GM04504 (cell line): ENCODE data around the gene GHRH.
A peak's percentile ranks its signal among the peaks of the same experiment; 100 is the strongest.

Source experiments
- DNase-seq: peaks from one replicate; pipeline ENCODE4 v3.0.0-alpha.2; 2012; ENCODE audit warnings: low read depth

Gene GHRH

DNA sequence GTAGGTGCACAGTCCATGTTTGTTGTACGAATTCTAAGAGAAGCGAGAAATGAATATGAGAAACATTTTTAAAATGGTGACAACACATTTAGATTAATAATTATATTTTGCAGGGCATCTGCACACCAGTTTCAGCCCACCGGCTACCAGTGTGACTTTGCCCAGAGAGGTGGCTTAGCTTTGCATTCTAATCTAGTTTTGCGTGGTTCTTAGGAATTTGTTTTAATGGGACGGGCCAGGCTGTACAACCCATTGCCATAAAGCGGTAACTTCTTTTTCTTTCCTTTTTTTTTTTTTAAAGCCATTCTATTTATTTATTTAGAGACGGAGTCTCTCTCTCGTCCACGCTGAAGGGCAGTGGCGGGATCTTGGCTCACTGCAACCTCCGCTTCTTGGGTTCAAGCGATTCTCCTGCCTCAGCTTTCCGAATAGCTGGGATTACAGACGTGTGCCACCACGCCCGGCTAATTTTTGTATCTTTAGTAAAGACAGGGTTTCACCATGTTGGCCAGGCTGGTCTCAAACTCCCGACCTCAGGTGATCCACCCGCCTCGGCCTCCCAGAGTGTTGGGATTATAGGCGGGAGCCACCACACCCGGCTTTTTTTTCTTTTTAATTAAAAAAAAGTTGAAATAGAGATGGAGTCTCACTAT, 28.7 kb upstream of the GHRH start:
- no peak for DNase-seq

DNA sequence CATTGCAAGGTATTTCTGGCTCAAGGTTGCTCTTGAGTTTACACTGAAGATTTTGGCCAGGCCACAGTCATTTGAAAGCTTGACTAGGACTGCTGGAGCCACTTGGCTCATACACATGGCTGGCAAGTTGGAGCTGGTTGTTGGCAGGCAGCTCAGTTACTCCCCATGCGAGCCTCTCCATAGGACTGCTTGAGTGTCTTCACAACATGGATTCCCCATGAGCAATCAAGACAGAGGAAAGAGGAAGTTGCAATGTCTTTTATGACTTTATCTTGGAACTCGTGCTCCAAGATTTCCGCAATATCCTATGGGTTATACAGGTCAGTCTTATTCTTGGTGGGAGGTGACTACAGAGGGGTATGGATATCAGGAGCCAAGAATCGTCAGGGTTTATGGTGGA, 26.5 kb upstream of the GHRH start:
- no peak for DNase-seq

DNA sequence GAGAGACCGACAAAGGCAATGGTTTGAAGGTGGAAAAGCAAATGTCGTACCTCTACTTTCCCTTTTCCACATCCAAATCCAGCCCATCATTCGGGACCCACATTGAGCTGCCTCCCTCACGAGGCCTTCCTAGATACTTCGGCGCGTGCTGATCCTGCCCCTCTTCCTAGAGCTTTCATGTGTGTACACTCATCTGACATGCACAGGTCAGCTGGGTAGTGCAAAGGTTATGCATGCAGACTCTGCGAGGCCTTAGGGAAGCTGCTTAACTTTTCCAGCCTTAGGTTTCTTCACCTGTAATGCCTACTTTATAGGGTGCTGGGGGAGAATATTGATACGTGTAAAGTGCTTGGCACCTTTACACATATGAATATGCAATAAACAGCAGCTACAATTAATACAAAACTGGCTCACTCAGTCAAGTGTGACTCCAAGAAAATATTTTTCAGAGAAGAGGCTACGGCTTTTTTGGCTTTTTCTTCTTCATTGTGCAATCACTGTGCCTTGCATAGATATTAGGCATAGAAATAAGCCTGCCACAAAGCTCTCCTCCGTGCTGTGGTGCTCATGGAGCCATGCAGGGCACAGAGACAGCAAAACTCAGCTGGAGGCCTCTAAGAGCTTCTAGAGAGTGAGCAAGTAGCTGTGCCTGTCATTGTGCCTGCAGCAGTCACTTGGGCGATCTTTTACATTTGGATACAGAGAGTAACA, 24.2 kb upstream of the GHRH start:
- DNase-seq: no peak

DNA sequence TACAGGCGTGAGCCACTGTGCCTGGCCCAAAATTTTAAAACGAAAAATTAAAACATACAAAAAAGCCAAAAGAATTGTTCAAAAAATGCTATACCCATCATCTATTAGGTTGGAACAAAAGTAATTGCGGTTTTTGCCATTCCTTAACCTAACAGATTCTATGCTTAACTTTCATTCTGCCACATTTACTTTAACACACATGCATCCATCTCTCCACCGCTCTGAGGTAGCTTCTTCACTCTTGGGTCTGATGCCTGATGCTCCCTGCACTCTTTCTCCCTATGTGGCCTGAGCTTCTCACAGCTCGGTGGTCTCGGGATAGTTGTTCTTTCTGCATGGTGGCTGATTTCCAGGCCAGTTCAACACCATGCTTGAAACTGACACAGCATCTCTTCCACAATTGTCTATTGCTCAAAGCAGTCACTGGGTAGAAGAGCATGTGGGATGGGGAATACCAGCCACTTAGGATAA, 23.1 kb upstream of the GHRH start:
- DNase-seq: no peak

DNA sequence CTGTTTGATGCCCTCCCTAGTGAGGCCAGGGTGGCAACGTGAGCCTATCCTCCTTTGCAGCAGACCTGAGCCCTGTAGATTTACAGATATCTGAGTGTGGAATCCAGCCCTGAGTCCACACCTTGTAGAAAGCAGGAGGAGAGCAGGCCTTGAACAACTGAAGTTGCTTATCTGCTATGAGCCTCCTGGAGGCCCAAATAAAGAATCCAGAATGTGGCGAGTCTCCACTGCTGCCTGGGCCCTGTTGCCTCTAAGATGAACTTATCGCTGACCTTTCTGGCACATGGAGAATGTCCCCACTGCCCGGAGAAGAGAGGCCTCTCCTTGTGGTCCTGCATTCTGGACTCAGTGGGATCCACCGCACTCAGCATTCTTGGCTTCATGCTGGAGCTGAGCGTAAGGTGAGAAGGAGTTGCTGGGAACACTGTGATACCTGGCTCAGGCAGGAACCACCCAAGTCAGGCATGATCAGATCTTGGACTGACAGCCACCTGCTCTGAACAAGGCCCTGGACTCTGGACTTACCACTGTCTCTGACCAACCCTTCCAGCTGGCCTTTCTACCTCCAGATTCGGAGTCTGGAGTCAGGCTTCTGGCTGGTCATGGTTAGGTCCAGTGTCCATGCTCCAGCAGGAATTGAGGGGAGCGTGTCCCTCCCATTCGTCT, 22.0 kb upstream of the GHRH start:
- no peak for DNase-seq

DNA sequence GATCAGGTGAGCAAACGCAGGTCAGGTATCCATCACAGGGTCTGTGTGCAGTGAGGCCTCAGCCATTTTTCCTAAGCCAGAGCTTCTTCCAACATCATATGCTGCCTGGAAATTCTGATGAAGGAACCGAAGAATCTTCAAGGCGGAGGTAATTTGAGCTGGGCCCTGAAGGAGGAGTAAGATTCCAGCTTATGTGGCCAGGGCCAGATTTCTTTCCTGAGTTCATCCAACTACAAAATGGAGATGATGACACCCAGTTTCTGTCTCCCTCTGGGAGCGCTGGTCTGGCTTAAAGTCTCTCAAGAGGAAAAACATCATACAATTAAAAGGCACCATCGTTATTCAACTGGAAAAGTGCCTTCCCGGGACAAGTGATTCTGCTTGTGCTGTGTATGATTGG, 20.9 kb upstream of the GHRH start:
- peak; percentile 65 for DNase-seq

DNA sequence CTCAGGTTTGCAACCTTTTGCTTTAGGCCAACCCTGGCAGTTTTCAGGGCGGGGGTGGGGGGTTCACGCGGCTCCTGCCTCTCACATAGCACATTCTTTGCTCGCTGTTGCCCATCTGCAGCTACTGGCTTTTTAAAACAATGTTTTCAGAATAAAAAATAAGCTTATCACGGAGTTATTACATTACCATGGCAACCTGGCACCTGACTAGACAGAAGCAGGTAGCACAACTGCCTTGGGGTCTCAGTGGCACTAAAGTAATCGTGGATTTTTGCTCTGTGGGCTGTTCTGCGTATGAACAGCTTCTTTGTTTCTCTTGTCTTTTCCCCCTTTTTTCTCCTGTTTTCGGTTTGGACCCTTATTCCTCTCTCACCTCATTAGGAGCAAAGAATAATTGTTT, 18.8 kb upstream of the GHRH start:
- DNase-seq: no peak

DNA sequence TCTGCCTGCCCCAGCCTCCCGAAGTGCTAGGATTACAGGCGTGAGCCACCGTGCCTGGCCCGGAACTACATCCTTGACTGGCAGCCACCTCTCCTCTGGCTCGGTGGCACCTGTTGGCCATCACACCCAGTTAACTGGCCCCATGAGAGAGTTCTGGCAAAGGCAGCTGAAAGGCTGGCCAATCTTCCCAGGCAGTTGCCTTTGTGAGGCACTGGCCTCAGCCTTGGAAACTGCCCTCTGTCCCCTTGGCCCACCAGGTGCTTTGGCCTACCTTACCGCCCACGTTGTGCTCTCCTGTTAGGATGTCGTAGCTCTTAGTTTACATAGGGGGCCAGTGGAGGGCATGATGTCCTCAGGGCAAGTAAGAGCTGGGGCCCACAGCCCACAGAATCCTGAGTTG, 18.2 kb upstream of the GHRH start:
- DNase-seq: no peak

DNA sequence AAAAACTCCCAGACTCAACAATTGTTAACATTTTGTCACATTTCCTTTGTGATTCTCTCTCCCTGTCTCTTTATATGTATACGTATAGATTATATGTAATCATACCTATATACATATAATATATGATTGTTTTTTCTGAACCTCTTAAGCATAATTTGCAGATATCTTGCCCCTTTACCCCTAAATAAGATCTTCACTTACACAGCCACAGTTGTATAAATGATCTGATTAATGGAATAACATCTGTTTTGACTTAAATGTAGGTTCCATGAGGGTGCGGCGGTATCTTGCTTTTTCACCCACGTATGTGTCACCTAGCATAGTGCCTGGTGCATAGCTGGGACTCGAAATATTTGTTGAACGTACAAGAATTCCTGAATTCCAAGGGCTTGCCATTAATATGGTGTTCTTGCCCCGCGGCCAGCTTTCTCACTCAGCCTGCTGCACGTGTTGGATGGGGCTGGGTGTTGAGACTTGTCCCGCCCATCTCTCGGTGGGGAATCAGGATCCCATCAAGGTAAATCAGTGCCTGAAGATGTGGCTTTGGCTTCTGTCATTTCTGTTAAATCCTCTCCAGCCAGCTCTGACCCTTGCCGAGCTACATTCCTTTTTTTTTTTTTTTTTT, 17.5 kb upstream of the GHRH start:
- DNase-seq: no peak

DNA sequence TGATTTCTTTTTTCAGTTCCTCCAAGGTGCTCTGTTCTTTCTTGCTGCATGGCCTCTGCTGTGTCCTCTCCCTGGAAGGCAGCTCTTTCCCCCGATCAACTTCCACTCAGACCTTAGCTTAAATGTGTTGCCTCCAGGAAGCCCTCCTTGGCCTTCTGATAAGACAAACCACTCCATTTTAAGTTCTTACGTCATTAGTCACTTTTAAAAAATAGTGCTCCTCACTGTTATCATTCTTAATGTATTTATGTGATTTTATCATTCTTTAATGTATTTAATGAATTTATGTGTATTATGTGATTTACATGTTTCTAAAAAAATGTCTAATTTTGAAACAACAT, 15.6 kb upstream of the GHRH start:
- DNase-seq: no peak

DNA sequence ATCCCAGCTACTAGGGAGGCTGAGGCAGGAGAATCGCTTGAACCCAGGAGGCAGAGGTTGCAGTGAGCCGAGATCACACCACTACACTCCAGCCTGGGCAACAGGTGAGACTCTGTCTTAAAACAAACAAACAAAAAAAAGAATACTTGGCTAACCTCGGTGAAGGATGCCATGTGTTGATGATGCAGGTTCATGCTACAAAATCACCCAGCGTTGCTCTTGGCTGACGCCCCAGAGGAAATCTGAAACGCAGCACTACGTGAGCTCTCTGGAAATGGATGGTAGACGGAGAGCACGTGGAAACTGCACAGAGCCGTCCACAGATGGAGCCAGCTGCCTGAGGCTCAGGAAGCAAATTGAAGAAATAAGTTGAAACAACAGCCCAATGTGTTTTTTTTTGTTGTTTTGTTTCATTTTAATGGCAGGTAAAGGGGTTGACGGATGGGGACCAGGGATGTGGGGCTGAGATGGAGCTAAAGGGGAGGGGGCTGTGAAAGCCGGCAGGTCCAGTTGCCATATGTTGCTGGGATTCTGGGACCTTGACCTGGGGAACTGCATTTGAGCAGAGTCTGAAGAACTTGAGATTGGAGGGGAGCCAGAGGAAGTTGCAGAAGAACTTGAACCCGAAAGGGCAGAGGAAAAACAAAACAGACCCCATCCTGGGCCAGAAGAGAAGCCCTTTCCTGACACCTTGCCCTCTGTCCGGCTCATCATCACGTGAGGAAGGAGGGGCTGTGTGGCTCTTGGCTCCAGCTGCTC, 15.1 kb upstream of the GHRH start:
- peak; percentile 64 for DNase-seq

DNA sequence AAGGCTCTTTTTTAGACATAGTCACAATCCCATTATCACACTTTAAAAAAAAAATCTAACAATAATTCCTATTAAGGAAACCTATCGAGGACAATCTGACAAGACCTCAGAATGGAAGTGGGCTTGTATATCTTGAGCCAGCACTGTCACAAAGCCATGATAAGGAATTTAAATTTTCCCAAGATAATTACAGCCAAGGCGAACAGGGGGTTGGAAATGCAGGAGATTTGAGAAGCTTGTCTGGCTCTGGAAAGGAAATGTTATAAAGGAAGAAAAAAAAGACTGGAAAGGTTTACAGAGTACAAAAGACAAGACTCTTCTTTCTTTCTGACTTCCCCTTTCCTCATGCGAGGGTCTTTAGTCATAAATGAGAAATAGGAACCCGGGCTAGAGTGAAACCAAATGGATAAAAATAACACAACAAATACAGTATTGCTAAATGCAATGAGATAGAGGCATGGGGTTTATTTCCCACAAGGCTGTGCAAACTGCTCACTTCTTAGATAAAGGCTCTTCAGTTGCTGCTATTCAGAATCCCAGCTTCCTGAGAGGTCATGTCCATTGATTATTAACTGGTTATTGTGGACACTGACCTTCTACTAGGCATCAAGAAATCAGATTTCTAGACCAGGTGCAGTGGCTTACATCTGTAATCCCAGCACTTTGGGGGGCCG, 13.4 kb upstream of the GHRH start:
- no peak for DNase-seq

DNA sequence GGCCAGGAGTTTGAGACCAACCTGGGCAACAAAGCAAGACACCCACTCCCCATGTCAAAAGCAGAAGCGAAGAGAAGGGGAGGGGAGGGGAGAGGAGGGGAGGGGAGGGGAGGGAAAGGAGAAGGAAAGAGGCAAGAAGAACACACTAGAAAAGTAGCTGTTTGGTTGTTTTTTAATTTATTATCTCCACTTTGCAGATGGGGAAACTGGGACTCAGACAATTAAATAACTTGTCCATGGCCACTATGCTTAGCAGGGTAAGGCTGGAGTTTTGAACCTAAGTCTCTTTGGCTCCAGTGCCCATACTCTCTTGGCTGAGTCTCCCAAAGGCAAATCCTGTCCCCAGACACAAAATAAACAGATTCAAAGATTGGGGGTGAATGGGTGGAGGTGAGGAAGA, 12.4 kb upstream of the GHRH start:
- no peak for DNase-seq

DNA sequence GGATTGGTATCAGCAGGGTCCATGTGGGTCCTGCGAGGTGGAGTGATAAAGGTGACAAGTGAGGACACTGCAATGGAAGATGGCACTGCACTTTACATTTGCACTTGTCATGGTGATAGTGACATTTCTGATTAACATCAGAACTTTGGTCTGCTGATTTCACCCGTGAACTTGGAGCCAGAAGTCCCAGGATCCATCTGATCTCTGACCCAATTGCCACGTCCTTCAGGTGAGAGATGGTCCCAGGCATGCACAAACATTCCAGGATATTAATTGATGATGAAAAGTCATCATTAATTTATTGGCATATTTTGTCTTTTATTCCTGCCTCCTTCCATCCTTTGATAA, 9.8 kb upstream of the GHRH start:
- no peak for DNase-seq

DNA sequence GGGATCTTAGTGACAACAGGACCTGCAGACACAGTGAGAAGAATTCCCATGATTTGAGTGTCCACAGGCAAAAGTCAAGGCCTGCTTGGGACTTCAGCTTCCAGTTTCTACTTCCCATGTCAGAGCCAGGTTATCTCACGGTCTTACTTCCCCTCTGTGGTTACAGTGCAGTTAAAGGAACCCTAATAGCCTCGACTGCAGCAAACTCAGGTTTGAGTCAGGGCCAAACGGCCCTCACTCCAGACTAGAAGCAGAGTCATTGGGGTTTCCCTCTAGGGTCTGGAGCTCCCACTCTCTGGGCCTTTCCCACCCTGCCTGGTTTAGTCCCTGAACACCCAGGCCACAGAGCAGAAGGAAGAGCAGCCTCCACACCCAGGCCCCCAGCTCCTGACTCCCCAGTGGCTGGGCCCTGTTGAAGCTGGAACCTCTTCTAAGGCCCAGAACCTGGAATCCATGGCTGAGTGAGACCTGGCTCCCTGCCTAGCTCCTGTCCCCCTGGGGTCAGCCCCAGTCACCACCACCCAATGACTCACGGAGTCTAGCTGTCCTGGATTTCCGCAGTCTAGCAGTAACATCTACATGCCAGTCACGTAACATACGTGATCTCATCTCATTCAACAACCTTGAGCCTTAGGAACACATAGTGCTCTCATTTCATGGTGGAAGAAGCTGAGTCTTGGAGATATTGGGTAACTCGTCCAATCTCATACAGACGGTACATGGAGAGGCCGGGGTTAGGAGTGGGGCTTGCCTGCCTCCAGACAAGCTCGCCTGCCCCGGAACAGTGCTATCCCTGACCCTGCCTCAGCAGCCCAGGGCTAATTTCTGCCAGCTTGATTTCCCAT, 9.2 kb upstream of the GHRH start:
- no peak for DNase-seq

DNA sequence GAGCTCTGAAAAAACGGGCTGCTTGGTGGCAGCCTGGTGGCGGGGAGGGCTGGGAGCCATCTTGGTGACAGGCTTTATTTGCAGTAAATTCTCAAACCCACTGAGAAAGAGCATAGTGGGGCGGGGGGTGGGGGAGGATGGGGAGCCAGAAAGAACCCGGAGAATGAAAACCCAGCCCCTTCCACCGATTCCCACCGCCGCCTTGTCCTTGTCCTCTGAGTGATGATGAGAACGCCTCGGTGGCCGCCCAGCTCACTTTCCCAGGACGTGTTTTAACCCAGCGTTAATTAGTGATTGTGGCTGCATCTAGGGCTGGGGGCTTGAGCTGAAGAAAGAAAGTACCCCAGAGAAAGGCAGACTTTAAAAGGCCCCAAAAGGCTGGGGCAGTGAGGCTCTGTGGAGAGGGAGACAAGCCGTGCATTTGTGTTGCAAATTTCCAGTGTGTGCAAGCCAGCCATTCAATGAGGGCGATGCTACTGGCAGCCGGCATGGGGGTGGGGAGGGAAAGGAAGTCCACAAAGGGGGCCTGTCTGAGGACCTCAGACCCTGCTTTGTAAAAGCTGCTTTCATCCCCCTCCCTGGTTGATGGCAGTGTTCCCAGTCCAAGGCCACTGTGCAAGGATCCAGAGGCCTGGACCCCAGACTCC, 6.2 kb upstream of the GHRH start:
- no peak for DNase-seq

DNA sequence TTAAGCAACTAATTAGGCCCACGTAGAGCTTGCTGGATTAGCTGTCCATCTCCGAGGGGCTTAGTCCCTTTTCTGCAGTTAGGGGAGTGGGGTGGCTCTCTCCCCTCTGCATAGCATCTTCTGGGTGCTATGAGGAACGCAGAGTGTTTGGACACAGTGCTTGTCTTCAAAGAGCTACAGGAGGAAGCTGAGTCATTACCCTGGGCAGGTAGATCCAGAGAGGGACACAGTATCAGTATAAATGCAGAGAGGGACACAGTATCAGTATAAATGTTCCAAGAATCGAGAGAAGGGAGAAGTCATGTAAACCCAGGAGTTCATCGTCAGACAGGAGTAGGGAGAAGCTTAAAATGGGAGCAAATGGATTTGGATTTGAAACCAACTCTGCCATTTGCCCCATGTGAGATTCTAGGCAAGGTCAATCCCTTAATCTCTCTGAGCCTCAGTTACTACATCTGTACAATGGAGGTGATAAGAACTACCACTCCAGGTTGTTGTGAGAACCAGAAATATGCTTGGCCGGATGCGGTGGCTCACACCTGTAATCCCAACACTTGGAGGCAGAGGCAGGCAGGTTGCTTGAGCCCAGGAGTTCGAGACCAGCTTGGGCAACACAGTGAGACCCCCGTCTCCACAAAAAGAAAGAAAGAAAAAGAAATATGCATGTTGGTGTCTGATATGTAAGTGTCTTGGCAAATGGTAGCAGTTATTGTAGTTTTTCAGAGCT, 5.5 kb upstream of the GHRH start:
- DNase-seq: no peak

DNA sequence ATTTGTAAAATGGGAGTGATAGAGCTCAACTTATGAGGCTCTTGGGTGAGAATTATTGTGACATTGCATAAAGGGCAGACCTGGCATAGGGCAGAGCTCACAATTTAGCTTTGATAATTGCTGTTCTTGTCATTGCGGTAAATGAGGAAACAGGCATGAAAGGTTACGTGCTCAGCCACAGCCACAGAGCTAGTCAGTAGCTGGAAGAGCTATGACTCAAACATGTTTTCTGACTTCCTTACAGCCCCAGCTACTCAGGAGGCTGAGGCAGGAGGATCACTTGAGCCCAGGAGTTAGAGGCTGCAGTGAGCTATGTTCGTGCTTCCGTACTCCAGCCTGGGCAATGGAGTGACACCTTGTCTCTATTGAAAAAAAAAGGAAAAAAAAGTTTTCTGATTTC, 3.5 kb upstream of the GHRH start:
- no peak for DNase-seq

DNA sequence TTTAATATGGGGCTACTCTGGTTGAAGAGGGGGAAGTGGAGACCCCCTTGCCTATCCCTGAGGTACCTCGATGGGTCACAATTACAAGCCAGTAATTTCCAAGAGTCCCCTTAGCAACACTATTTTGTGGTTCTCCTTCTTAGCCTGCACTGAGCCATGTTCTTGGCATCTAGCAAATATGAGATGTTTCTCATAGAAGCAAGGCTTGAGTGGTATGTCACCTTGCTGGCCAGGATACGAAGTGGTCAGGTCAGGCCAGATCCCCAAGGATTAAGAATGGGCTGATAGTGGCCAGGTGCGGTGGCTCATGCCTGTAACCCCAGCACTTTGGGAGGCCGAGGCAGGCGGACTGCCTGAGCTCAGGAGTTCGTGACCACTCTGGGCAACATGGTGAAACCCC, 2.1 kb upstream of the GHRH start:
- DNase-seq: no peak

DNA sequence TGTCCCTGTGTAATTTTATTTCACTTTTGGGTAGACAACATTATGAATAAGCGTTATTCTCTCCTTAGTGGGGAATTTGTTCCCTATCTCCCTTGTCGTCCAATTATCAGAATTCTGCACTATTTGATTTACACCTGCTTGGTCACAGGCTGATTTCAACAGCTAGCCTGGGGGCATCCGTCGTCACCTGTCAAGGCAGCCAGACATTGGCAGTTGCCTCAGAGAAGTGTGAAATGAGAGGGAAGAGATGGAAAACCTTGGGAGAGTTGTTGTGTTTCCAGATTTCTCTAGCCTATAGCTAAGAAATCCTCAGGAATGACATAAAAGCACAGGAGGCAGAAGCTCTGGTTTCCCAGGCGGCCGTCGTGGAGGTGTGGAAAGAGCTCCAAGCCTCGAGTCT, 891 bp upstream of the GHRH start:
- DNase-seq: no peak
